Measurements from ENCODE around the gene KRTAP5-8.

GRCh38 chr11:71543866-71544265, 6.0 kb downstream of the KRTAP5-8 start:
- TF ChIP-seq TAF1 (IDR thresholded peaks at IDR 0.05; ENCODE audit: borderline replicate concordance, low read depth, low read length) (no peak), POLR2AphosphoS5 (IDR thresholded peaks at IDR 0.05; ENCODE audit: low read depth, low read length) (no peak), POLR2A (IDR thresholded peaks at IDR 0.05; ENCODE audit: low read depth, low read length) (no peak)
